ENCODE data around the gene CSTB.

- TF ChIP-seq CTCF (IDR thresholded peaks at IDR 0.05; ENCODE audit: extremely low read depth in 1 of 2, insufficient read depth in 1 of 2, low read depth in 1 of 2, low read length in 2 of 2) = no peak
- no peak for TF ChIP-seq EZH2 (IDR thresholded peaks at IDR 0.05; ENCODE audit: borderline replicate concordance, low read depth, low read length, severe bottlenecking)
- TF ChIP-seq POLR2AphosphoS5 (IDR thresholded peaks at IDR 0.05; ENCODE audit: insufficient read depth, low read depth, low read length) = no peak
- TF ChIP-seq MAX (IDR thresholded peaks at IDR 0.05; ENCODE audit: insufficient read depth, insufficient read length) = no peak
Observed at GRCh38 chr21:43808367-43808766, 32.3 kb upstream of the CSTB start.
